OCI-LY7 (cell line): ENCODE results near the gene RYK. TPM values are rescaled to one million over a fixed set of nuclear protein-coding genes. Genes with fewer than 3 reads are reported as not detected.

Experiments used
- BruUV-seq: library from RNA; stranded (reverse); fragments of 400-500 nt; replicated peaks from 2 replicates; lab custom pipeline; 2021; lab: Mats Ljungman, UMichigan
- CTCF ChIA-PET: fragments of 300-600 bp; sonication (Branson Sonifier 250); formaldehyde crosslinking; loops from one replicate; lab custom pipeline; 2022; ENCODE audit warnings: antibody characterized with exemption; ENCODE audit not compliant: unreplicated experiment; lab: Charles Lee
- POLR2A ChIA-PET: fragments of 300-600 bp; sonication (Branson Sonifier 250); formaldehyde crosslinking; loops from one replicate; lab custom pipeline; 2022; ENCODE audit warnings: antibody characterized with exemption; lab: Charles Lee
- DNase-seq: peaks from one replicate; pipeline ENCODE4 v3.0.0-alpha.2; 2015; ENCODE audit warnings: low spot score
- H2AFZ ChIP-seq: fragments of 200-600 bp; sonication (generic), shearing (Covaris generic); 2 replicates; pipeline ENCODE4 v1.6.1; 2014; ENCODE audit warnings: mild to moderate bottlenecking, antibody characterized with exemption, low read length, moderate library complexity
- H3K27ac ChIP-seq: fragments of 200-600 bp; sonication (generic); 2 replicates; pipeline ENCODE4 v1.5.1; 2014; ENCODE audit warnings: mixed run types, low read depth, mild to moderate bottlenecking, moderate library complexity, low read length, inconsistent platforms; ENCODE audit not compliant: poor library complexity, severe bottlenecking
- H3K36me3 ChIP-seq: fragments of 200-600 bp; sonication (generic); 2 replicates; pipeline ENCODE4 v1.6.1; 2014; ENCODE audit warnings: mild to moderate bottlenecking, antibody characterized with exemption, low read length, moderate library complexity, mixed read lengths; ENCODE audit not compliant: insufficient read depth
- H3K4me1 ChIP-seq: fragments of 200-600 bp; sonication (generic); 2 replicates; pipeline ENCODE4 v1.5.1; 2014; ENCODE audit warnings: mild to moderate bottlenecking, low read length; ENCODE audit not compliant: insufficient read depth, poor library complexity, severe bottlenecking
- H3K4me2 ChIP-seq: fragments of 200-600 bp; sonication (generic); 2 replicates; pipeline ENCODE4 v1.6.1; 2014; ENCODE audit warnings: mild to moderate bottlenecking, low read length
- H3K4me3 ChIP-seq: fragments of 200-600 bp; sonication (generic); 2 replicates; pipeline ENCODE4 v1.5.1; 2014; ENCODE audit warnings: mild to moderate bottlenecking, low read depth, low read length; ENCODE audit not compliant: poor library complexity, severe bottlenecking
- H3K79me2 ChIP-seq: fragments of 200-600 bp; sonication (generic); 2 replicates; pipeline ENCODE4 v1.6.1; 2016; ENCODE audit warnings: low read depth, mild to moderate bottlenecking, low read length, moderate library complexity, mixed read lengths; ENCODE audit not compliant: insufficient read depth
- H3K9me2 ChIP-seq: fragments of 200-600 bp; sonication (generic); 2 replicates; pipeline ENCODE4 v1.6.1; 2016; ENCODE audit warnings: mild to moderate bottlenecking, low read length, mixed read lengths; ENCODE audit not compliant: insufficient read depth
- H3K9me3 ChIP-seq: fragments of 200-600 bp; sonication (generic); 2 replicates; pipeline ENCODE4 v1.6.1; 2014; ENCODE audit warnings: mild to moderate bottlenecking, mixed run types, low read length, mixed read lengths
- H4K20me1 ChIP-seq: fragments of 200-600 bp; sonication (generic); 2 replicates; pipeline ENCODE4 v1.6.1; 2014; ENCODE audit warnings: mild to moderate bottlenecking, antibody characterized with exemption, low read length, moderate library complexity, mixed read lengths; ENCODE audit not compliant: insufficient read depth
- EZH2phosphoT487 ChIP-seq: fragments of 200-600 bp; sonication (generic); IDR thresholded peaks from 2 replicates; pipeline ENCODE4 v1.6.1; 2018; ENCODE audit warnings: low read depth, borderline replicate concordance, mild to moderate bottlenecking, mixed run types, antibody characterized with exemption, low read length, moderate library complexity, mixed read lengths
- intact Hi-C: fragments of 100-400 bp; cut with micrococcal nuclease; formaldehyde crosslinking; loops from one replicate; pipeline ENCODE4 v1.10.0; 2022; ENCODE audit not compliant: unreplicated experiment
- total RNA-seq, 2 experiments: library from RNA; depleted of rRNA in 1 of 2; stranded (reverse); fragments of >200 nt in 1 of 2; shearing (Covaris generic) in 1 of 2; gene quantifications; 2 replicates each; pipeline ENCODE4 v1.2.3, GENCODE V29; 2014 to 2022
- TF ChIP-seq, protein P1 (sequence below): fragments of 200-600 bp; sonication (generic); conservative IDR thresholded peaks from 2 replicates; pipeline ENCODE4 v1.5.1; 2014; ENCODE audit warnings: mild to moderate bottlenecking, antibody characterized with exemption, low read length, moderate library complexity, mixed read lengths

Gene RYK
- total RNA-seq, 2 experiments from 2014 or later: 24.8 to 25.5 TPM

GRCh38 chr3:134287512-134287911 lies 36.9 kb upstream of the RYK start:
- H3K4me1 ChIP-seq: no peaks in the 10 kb centered on the region
- no peaks in the 10 kb centered on the region for H3K9me3 ChIP-seq
- H3K27ac ChIP-seq: no peak overlapping the region
- H3K36me3 ChIP-seq: no peaks in the 10 kb centered on the region
- intact Hi-C loops: no loop called here
- ChIA-PET POLR2A (no interaction called here), CTCF (no interaction called here)
- H3K4me2 ChIP-seq: no peak overlapping the region
- no peak overlapping the region for H3K4me3 ChIP-seq
- TF ChIP-seq, protein P1, sequence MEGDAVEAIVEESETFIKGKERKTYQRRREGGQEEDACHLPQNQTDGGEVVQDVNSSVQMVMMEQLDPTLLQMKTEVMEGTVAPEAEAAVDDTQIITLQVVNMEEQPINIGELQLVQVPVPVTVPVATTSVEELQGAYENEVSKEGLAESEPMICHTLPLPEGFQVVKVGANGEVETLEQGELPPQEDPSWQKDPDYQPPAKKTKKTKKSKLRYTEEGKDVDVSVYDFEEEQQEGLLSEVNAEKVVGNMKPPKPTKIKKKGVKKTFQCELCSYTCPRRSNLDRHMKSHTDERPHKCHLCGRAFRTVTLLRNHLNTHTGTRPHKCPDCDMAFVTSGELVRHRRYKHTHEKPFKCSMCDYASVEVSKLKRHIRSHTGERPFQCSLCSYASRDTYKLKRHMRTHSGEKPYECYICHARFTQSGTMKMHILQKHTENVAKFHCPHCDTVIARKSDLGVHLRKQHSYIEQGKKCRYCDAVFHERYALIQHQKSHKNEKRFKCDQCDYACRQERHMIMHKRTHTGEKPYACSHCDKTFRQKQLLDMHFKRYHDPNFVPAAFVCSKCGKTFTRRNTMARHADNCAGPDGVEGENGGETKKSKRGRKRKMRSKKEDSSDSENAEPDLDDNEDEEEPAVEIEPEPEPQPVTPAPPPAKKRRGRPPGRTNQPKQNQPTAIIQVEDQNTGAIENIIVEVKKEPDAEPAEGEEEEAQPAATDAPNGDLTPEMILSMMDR: no peak
- TF ChIP-seq EZH2phosphoT487: no peak
- no peak overlapping the region for H2AFZ ChIP-seq
- no peaks in the 10 kb centered on the region for H3K9me2 ChIP-seq
- DNase-seq: no peak
- H4K20me1 ChIP-seq: no peaks in the 10 kb centered on the region
- no peaks in the 10 kb centered on the region for H3K79me2 ChIP-seq
- BruUV-seq: no TSS peak

GRCh38 chr3:134284438-134284837 lies 33.8 kb upstream of the RYK start:
- ChIA-PET POLR2A (no interaction called here), CTCF (no interaction called here)
- H2AFZ ChIP-seq: no peak overlapping the region
- no peaks in the 10 kb centered on the region for H3K4me1 ChIP-seq
- BruUV-seq: no TSS peak
- no peak for DNase-seq
- no peak for TF ChIP-seq EZH2phosphoT487
- TF ChIP-seq, protein P1: no peak
- H3K36me3 ChIP-seq: no peaks in the 10 kb centered on the region
- H3K4me3 ChIP-seq: no peak overlapping the region
- no peaks in the 10 kb centered on the region for H3K79me2 ChIP-seq
- H3K4me2 ChIP-seq: no peak overlapping the region
- H3K9me3 ChIP-seq: no peaks in the 10 kb centered on the region
- intact Hi-C loops: no loop called here
- no peaks in the 10 kb centered on the region for H3K9me2 ChIP-seq
- no peak overlapping the region for H3K27ac ChIP-seq
- no peaks in the 10 kb centered on the region for H4K20me1 ChIP-seq

GRCh38 chr3:134282659-134283047 lies 32.0 kb upstream of the RYK start:
- intact Hi-C loops: no loop called here
- Histone ChIP-seq H2AFZ (no peak overlapping the region), H4K20me1 (no peaks in the 10 kb centered on the region), H3K9me3 (no peaks in the 10 kb centered on the region), H3K9me2 (no peaks in the 10 kb centered on the region), H3K36me3 (no peaks in the 10 kb centered on the region), H3K79me2 (no peaks in the 10 kb centered on the region), H3K27ac (no peak overlapping the region), H3K4me2 (no peak overlapping the region), H3K4me3 (no peak overlapping the region), H3K4me1 (no peaks in the 10 kb centered on the region)
- BruUV-seq: no TSS peak
- ChIA-PET POLR2A (no interaction called here), CTCF (no interaction called here)
- DNase-seq: no peak
- no peak for TF ChIP-seq EZH2phosphoT487
- TF ChIP-seq, protein P1: no peak
